Measurements from ENCODE around the gene LRRC4C.

The LRRC4C gene

GRCh38 chr11:40491341-40491740 is 968.1 kb downstream of the LRRC4C start:
- no peak overlapping the region for H3K4me3 ChIP-seq (ENCODE audit: low read length)
- no peak for TF ChIP-seq CTCF (conservative IDR thresholded peaks at IDR 0.05; ENCODE audit: low read length)
- DNase-seq (ENCODE audit: low read depth): no peak

GRCh38 chr11:40467771-40468170 is 991.7 kb downstream of the LRRC4C start:
- H3K4me3 ChIP-seq (ENCODE audit: low read length): no peak overlapping the region
- no peak for TF ChIP-seq CTCF (conservative IDR thresholded peaks at IDR 0.05; ENCODE audit: low read length)
- no peak for DNase-seq (ENCODE audit: low read depth)

GRCh38 chr11:40445391-40445790 is 1014.1 kb downstream of the LRRC4C start:
- no peak for TF ChIP-seq CTCF (conservative IDR thresholded peaks at IDR 0.05; ENCODE audit: low read length)
- no peak overlapping the region for H3K4me3 ChIP-seq (ENCODE audit: low read length)
- DNase-seq (ENCODE audit: low read depth): peak; percentile 21

- no peak for DNase-seq (ENCODE audit: low read depth)
- H3K4me3 ChIP-seq (ENCODE audit: low read length): no peak overlapping the region
- TF ChIP-seq CTCF (conservative IDR thresholded peaks at IDR 0.05; ENCODE audit: low read length): no peak
Measured at GRCh38 chr11:40444151-40444550, 1015.3 kb downstream of the LRRC4C start.

GRCh38 chr11:40435344-40435743 is 1024.1 kb downstream of the LRRC4C start:
- no peak overlapping the region for H3K4me3 ChIP-seq (ENCODE audit: low read length)
- no peak for TF ChIP-seq CTCF (conservative IDR thresholded peaks at IDR 0.05; ENCODE audit: low read length)
- DNase-seq (ENCODE audit: low read depth): no peak

GRCh38 chr11:40434926-40435325 is 1024.5 kb downstream of the LRRC4C start:
- no peak for TF ChIP-seq CTCF (conservative IDR thresholded peaks at IDR 0.05; ENCODE audit: low read length)
- DNase-seq (ENCODE audit: low read depth): no peak
- no peak overlapping the region for H3K4me3 ChIP-seq (ENCODE audit: low read length)

- H3K4me3 ChIP-seq (ENCODE audit: low read length): no peak overlapping the region
- no peak for TF ChIP-seq CTCF (conservative IDR thresholded peaks at IDR 0.05; ENCODE audit: low read length)
- no peak for DNase-seq (ENCODE audit: low read depth)
Measured at GRCh38 chr11:40432358-40432757, 1027.1 kb downstream of the LRRC4C start.

Data from AG10803 (cell line).